ENCODE data around the gene DCLK2. TPM values are rescaled to one million over a fixed set of nuclear protein-coding genes. Genes with fewer than 3 reads are reported as not detected.

DCLK2 gene
- total RNA-seq, 1 donor from 2014 or later: not detected

- Mint-ChIP-seq H3K4me3 (no peak overlapping the region), H3K27me3 (peaks cover 4% of the 10 kb centered on the region), H3K36me3 (ENCODE audit: low read depth) (no peaks in the 10 kb centered on the region), H3K4me1 (no peaks in the 10 kb centered on the region), H3K27ac (no peak overlapping the region), H3K9me3 (no peaks in the 10 kb centered on the region)
- intact Hi-C loops (cut with micrococcal nuclease): no loop called here
- no peak for DNase-seq
Observed at GRCh38 chr4:150136481-150136880, 58.2 kb downstream of the DCLK2 start.

GRCh38 chr4:150139297-150139865, 61.1 kb downstream of the DCLK2 start:
- no peaks in the 10 kb centered on the region for H3K36me3 Mint-ChIP-seq (ENCODE audit: low read depth)
- peaks cover 4% of the 10 kb centered on the region for H3K27me3 Mint-ChIP-seq
- no peak for DNase-seq
- intact Hi-C loops (cut with micrococcal nuclease): no loop called here
- H3K4me3 Mint-ChIP-seq: no peak overlapping the region
- H3K9me3 Mint-ChIP-seq: peaks cover 4% of the 10 kb centered on the region
- no peaks in the 10 kb centered on the region for H3K4me1 Mint-ChIP-seq
- H3K27ac Mint-ChIP-seq: no peak overlapping the region

DNA sequence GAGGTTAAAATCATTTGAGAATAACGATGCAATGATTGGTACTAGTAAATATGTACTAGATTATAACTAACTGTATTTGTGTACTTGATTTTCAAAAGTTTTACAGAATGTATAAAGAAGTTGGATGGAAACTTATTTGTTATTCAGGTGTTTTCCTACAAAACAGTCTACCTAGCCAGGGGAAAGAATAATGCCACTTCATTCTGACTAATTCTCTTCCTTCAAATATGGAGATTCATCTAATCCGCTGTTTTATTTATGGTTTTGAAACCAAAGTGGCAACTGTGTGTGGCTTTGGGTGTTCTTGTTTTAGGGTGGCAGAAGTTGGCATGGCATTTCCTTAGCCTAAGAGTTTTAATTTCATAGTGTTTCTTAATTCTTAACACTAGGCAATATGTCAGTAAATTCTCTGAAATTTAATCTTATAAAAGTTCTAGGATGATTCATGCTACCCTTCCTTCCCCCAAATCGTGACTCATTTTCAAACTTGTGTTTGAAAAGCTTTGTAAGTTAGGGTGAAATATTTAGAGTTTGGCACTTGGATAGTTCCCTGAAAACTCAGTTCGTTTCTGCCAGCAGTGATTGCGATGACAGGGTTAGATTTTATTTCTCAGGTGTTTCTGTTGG, 62.6 kb downstream of the DCLK2 start:
- H3K4me3 Mint-ChIP-seq: no peak overlapping the region
- no peaks in the 10 kb centered on the region for H3K36me3 Mint-ChIP-seq (ENCODE audit: low read depth)
- H3K27me3 Mint-ChIP-seq: peaks cover 1% of the 10 kb centered on the region
- no peak for DNase-seq
- H3K9me3 Mint-ChIP-seq: peaks cover 4% of the 10 kb centered on the region
- intact Hi-C loops (cut with micrococcal nuclease): no loop called here
- H3K4me1 Mint-ChIP-seq: no peaks in the 10 kb centered on the region
- H3K27ac Mint-ChIP-seq: no peak overlapping the region

- Mint-ChIP-seq H3K4me3 (no peak overlapping the region), H3K9me3 (peaks cover 4% of the 10 kb centered on the region), H3K27ac (no peak overlapping the region), H3K27me3 (no peaks in the 10 kb centered on the region), H3K4me1 (no peaks in the 10 kb centered on the region), H3K36me3 (ENCODE audit: low read depth) (no peaks in the 10 kb centered on the region)
- DNase-seq: no peak
- intact Hi-C loops (cut with micrococcal nuclease): no loop called here
Observed at GRCh38 chr4:150141756-150142155, 63.5 kb downstream of the DCLK2 start.

DNA sequence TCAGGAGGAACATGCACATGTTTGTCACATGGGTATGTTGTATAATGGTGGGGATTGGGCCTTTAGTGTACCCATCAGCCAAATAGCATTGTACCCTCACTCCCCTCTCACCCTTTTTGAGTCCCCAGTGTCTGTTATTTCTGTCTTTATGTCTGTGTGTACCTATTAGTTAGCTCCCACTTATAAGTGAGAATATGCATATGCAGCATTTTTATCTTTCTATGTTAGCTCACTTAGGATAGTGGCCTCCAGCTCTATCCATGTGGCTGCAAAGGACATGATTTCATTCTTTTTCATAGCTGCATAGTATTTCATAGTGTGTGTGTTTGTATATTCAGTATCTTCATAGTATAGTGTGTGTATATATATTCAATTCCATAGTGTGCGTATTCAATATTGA, 64.6 kb downstream of the DCLK2 start:
- no peaks in the 10 kb centered on the region for H3K27me3 Mint-ChIP-seq
- H3K27ac Mint-ChIP-seq: no peak overlapping the region
- H3K4me1 Mint-ChIP-seq: no peaks in the 10 kb centered on the region
- no peak for DNase-seq
- H3K9me3 Mint-ChIP-seq: peaks cover 4% of the 10 kb centered on the region
- intact Hi-C loops (cut with micrococcal nuclease): no loop called here
- H3K4me3 Mint-ChIP-seq: no peak overlapping the region
- H3K36me3 Mint-ChIP-seq (ENCODE audit: low read depth): no peaks in the 10 kb centered on the region

- no peak for DNase-seq
- intact Hi-C loops (cut with micrococcal nuclease): no loop called here
- Mint-ChIP-seq H3K4me3 (no peak overlapping the region), H3K4me1 (no peaks in the 10 kb centered on the region), H3K9me3 (peaks cover 4% of the 10 kb centered on the region), H3K36me3 (ENCODE audit: low read depth) (no peaks in the 10 kb centered on the region), H3K27me3 (peaks cover 4% of the 10 kb centered on the region), H3K27ac (no peak overlapping the region)
Observed at GRCh38 chr4:150145090-150145945, 67.1 kb downstream of the DCLK2 start.

DNA sequence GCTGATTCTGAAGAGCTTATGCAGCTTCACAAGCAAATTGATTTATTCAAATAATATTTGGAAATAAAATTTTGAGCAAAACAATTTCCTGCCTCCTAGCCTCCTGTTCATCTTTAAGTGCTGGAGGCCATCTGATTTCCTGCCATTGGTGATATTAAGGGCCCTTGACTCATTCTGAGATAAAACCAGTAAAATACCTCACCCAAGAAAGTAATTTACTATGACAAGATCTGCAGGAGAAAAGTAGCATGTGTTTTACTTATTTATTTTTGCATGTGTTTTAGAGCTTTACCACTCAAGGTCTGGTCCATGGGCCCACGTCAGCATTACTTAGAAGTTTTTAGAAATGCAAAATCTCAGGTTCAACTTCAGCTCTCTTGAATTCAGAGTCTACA, 67.7 kb downstream of the DCLK2 start:
- Mint-ChIP-seq H3K36me3 (ENCODE audit: low read depth) (no peaks in the 10 kb centered on the region), H3K27me3 (peaks cover 4% of the 10 kb centered on the region), H3K4me3 (no peak overlapping the region), H3K27ac (no peak overlapping the region), H3K4me1 (no peaks in the 10 kb centered on the region), H3K9me3 (peaks cover 4% of the 10 kb centered on the region)
- intact Hi-C loops (cut with micrococcal nuclease): no loop called here
- DNase-seq: no peak

DNA sequence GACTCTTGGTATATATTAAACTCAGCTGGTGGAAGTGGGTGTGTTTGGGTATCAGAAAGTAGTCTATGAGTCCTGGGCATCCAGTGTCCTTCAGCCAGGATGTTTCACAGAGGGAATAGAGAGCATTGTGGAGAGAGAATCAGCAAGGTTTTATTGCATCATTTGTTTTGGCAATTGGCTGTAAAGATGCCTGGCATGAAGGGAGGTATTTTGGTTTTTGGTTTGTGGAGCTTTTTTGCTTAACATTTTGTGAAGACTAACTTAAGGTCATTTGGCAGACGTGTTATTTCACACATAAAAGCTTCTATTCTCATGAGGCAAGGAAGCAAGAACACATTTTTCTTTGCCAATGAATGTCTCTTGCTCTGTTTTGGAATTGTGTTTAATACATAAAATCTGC, 71.1 kb downstream of the DCLK2 start:
- intact Hi-C loops (cut with micrococcal nuclease): no loop called here
- no peaks in the 10 kb centered on the region for H3K9me3 Mint-ChIP-seq
- H3K27me3 Mint-ChIP-seq: peaks cover 4% of the 10 kb centered on the region
- H3K4me3 Mint-ChIP-seq: no peak overlapping the region
- no peaks in the 10 kb centered on the region for H3K4me1 Mint-ChIP-seq
- no peak for DNase-seq
- no peak overlapping the region for H3K27ac Mint-ChIP-seq
- H3K36me3 Mint-ChIP-seq (ENCODE audit: low read depth): no peaks in the 10 kb centered on the region

GRCh38 chr4:150150629-150151062, 72.4 kb downstream of the DCLK2 start:
- Mint-ChIP-seq H3K27ac (no peak overlapping the region), H3K9me3 (no peaks in the 10 kb centered on the region), H3K36me3 (ENCODE audit: low read depth) (no peaks in the 10 kb centered on the region), H3K4me3 (no peak overlapping the region), H3K4me1 (no peaks in the 10 kb centered on the region), H3K27me3 (peaks cover 4% of the 10 kb centered on the region)
- DNase-seq: no peak
- intact Hi-C loops (cut with micrococcal nuclease): no loop called here

DNA sequence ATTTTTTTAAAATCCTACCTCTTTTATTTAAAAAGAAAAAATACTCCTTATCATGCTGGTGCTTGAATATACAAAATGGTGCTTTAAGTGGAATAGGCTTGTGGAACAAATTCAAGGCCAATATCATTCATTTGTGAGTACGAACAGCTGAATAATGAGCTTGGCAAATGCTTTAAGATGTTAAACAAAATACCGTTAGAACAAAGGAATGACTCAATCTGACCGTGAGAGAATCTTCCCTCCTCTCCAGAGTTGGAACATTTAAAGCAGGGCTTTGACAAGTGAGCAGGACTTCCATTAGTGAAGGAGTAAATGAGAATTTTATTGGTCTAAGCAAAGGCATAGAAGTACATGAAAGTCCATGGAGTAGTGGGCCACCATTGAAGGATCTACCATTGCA, 74.5 kb downstream of the DCLK2 start:
- no peak overlapping the region for H3K4me3 Mint-ChIP-seq
- H3K9me3 Mint-ChIP-seq: no peaks in the 10 kb centered on the region
- H3K36me3 Mint-ChIP-seq (ENCODE audit: low read depth): no peaks in the 10 kb centered on the region
- DNase-seq: no peak
- H3K27ac Mint-ChIP-seq: no peak overlapping the region
- H3K4me1 Mint-ChIP-seq: no peaks in the 10 kb centered on the region
- peaks cover 4% of the 10 kb centered on the region for H3K27me3 Mint-ChIP-seq
- intact Hi-C loops (cut with micrococcal nuclease): no loop called here

- Mint-ChIP-seq H3K27ac (no peak overlapping the region), H3K4me3 (no peak overlapping the region), H3K4me1 (no peaks in the 10 kb centered on the region), H3K9me3 (no peaks in the 10 kb centered on the region), H3K36me3 (ENCODE audit: low read depth) (no peaks in the 10 kb centered on the region), H3K27me3 (no peaks in the 10 kb centered on the region)
- DNase-seq: no peak
- intact Hi-C loops (cut with micrococcal nuclease): no loop called here
Observed at GRCh38 chr4:150155391-150155790, 77.1 kb downstream of the DCLK2 start.

DNA sequence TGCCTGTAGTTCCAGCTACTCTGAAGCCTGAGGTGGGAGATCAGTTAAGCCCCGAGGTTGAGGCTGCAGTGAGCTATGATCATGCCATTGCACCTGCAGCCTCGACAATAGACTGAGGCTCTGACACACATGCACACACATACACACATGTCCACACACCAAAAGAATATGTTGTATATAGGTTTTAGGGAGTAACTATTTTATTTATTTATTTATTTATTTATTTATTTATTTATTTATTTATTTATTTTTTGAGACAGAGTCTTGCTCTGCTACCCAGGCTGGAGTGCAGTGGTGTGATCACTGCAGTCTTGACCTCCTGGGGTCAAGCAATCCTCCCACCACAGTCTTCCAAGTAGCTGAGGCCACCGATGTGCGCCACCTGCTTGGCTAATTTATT, 78.3 kb downstream of the DCLK2 start:
- intact Hi-C loops (cut with micrococcal nuclease): no loop called here
- no peak for DNase-seq
- Mint-ChIP-seq H3K27ac (no peak overlapping the region), H3K9me3 (no peaks in the 10 kb centered on the region), H3K27me3 (no peaks in the 10 kb centered on the region), H3K4me1 (no peaks in the 10 kb centered on the region), H3K36me3 (ENCODE audit: low read depth) (no peaks in the 10 kb centered on the region), H3K4me3 (no peak overlapping the region)

DNA sequence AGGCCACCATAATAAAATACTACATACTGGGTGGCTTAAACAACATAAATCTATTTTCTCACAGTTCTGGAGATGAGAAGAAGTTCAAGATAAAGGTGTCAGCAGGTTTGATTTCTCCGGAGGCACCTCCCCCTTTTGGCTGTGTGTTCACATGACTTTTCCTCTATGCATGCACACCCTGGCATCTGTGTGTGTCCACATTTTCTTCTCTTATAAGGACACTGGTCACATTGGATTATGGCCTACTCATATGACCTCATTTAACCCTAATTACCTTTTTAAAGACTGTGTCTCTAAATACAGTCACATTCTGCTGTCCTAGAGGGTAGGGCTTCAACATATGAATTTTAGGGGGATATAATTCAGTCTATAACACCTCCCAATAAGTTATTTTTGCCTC, 79.8 kb downstream of the DCLK2 start:
- no peak for DNase-seq
- no peaks in the 10 kb centered on the region for H3K27me3 Mint-ChIP-seq
- no peaks in the 10 kb centered on the region for H3K36me3 Mint-ChIP-seq (ENCODE audit: low read depth)

GRCh38 chr4:150160473-150160872, 82.2 kb downstream of the DCLK2 start:
- intact Hi-C loops (cut with micrococcal nuclease): no loop called here
- no peaks in the 10 kb centered on the region for H3K27me3 Mint-ChIP-seq
- DNase-seq: no peak
- no peak overlapping the region for H3K27ac Mint-ChIP-seq
- H3K4me3 Mint-ChIP-seq: no peak overlapping the region
- H3K36me3 Mint-ChIP-seq (ENCODE audit: low read depth): no peaks in the 10 kb centered on the region
- H3K4me1 Mint-ChIP-seq: no peaks in the 10 kb centered on the region
- no peaks in the 10 kb centered on the region for H3K9me3 Mint-ChIP-seq

More for the DNA sequence above, 79.8 kb downstream of the DCLK2 start:
- intact Hi-C loops (cut with micrococcal nuclease): no loop called here
- Mint-ChIP-seq H3K9me3 (no peaks in the 10 kb centered on the region), H3K27ac (no peak overlapping the region), H3K4me1 (no peaks in the 10 kb centered on the region), H3K4me3 (no peak overlapping the region)

All from activated CD4-positive, alpha-beta T cell treated with anti-CD3 and anti-CD28 coated beads, Interleukin-2, amount 10 ng/mL, durations not matched to agents 24 days and 14 days (primary cell).